ENCODE data around the gene FTCDNL1. TPM values are rescaled to one million over a fixed set of nuclear protein-coding genes. Genes with fewer than 3 reads are reported as not detected.

FTCDNL1 gene
- 1.8 and 2.2 TPM in 2 replicates for total RNA-seq

GRCh38 chr2:199850718-199851500 lies at the start of gene FTCDNL1:
Gene FTCDNL1 (minus strand): TSS chr2:199851192. CDS start chr2:199848962, 2,230 bp downstream.

Small RNAs within 50 kb of the gene (small RNA-seq; reads per million reads assigned to genes)
- gene AC108032.1 (not detected), gene RN7SL717P (not detected)

Other genes starting within 250 kb of the FTCDNL1 start
- 20.9 and 27.4 TPM in 2 replicates for gene C2orf69, start 60.1 kb upstream of the FTCDNL1 start, total RNA-seq
- gene TYW5, start 104.3 kb upstream of the FTCDNL1 start, total RNA-seq = 5.9 and 6.8 TPM in 2 replicates
- 24.3 and 26.0 TPM in 2 replicates for gene MAIP1, start 104.4 kb upstream of the FTCDNL1 start, total RNA-seq